ENCODE measurements around the gene ACOT2.

DNA sequence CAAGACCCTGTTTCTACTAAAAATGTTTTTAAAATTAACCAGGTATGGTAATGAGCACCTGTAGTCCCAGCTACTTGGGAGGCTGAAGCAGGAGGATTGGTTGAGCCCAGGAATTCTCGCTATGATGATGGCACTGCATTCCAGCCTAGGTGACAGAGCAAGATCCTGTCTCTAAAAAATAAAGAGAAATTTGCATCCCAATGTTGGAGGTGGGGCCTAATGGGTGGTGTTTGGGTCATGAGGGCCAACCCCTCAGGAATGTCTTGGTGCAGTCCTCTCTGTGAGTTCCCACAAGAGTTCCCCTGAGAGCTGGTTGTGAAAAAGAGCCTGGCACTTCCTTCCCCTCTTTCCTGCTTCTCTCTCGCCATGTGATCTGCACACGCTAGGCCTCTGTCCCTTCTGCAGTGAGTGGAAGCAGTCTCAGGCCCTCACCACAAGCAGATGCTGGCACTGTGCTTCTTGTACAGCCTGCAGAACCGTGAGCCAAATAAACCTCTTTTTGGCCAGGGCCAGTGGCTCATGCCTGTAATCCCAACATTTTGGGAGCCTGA, 54.6 kb downstream of the ACOT2 start:
- TF ChIP-seq EZH2 (IDR thresholded peaks at IDR 0.05; ENCODE audit: insufficient read depth, poor library complexity, severe bottlenecking) (no peak), EZH2phosphoT487 (IDR thresholded peaks at IDR 0.05; ENCODE audit: insufficient read depth, low read depth) (no peak)
